Panc1 (cell line): ENCODE results near the gene PRKG1. TPM values are rescaled to one million over a fixed set of nuclear protein-coding genes. Genes with fewer than 3 reads are reported as not detected.

Experiments used
- ATAC-seq: fragments of 200-7000 bp; cut with Tn5 transposase; 2 replicates; pipeline ENCODE4 v1.9.1; 2020; ENCODE audit warnings: mild to moderate bottlenecking, moderate library complexity
- BruUV-seq: library from RNA; stranded (reverse); fragments of 400-500 nt; replicated peaks from 2 replicates; lab custom pipeline; 2021; lab: Mats Ljungman, UMichigan
- CTCF ChIA-PET: fragments of 300-600 bp; sonication (Branson Sonifier 250); formaldehyde crosslinking; loops from one replicate; lab custom pipeline; 2022; ENCODE audit warnings: antibody characterized with exemption; lab: Charles Lee
- POLR2A ChIA-PET: fragments of 300-600 bp; sonication (Branson Sonifier 250); formaldehyde crosslinking; loops from one replicate; lab custom pipeline; 2022; ENCODE audit warnings: antibody characterized with exemption; lab: Charles Lee
- DNase-seq: peaks from one replicate; pipeline ENCODE4 v3.0.0-alpha.2; 2010; ENCODE audit warnings: low read depth, low spot score
- H3K27ac ChIP-seq: 2 replicates; pipeline ENCODE4 v1.5.1; 2011; ENCODE audit warnings: mild to moderate bottlenecking, low read length, inconsistent platforms
- H3K27me3 ChIP-seq: fragments of 200-500 bp; sonication (Bioruptor generic); 2 replicates; pipeline ENCODE4 v1.6.0; 2014; ENCODE audit warnings: low read length, inconsistent platforms; ENCODE audit not compliant: control insufficient read depth, insufficient read depth
- H3K36me3 ChIP-seq: fragments of 200-500 bp; sonication (Bioruptor generic); 2 replicates; pipeline ENCODE4 v1.5.1; 2014; ENCODE audit warnings: inconsistent platforms, mild to moderate bottlenecking, low read length, moderate library complexity; ENCODE audit not compliant: control insufficient read depth, insufficient read depth
- H3K4me1 ChIP-seq: 2 replicates; pipeline ENCODE4 v1.5.1; 2011; ENCODE audit warnings: inconsistent platforms, mild to moderate bottlenecking, low read length, moderate library complexity; ENCODE audit not compliant: control insufficient read depth, insufficient read depth
- H3K4me3 ChIP-seq, 2 experiments: 2 replicates each; pipeline ENCODE4 v1.5.1; 2011 to 2012; ENCODE audit warnings: low read depth in 2 of 2, low read length in 2 of 2, mild to moderate bottlenecking in 2 of 2, inconsistent platforms in 1 of 2, moderate library complexity in 1 of 2
- H3K9me3 ChIP-seq: fragments of 200-500 bp; sonication (Bioruptor generic); 2 replicates; pipeline ENCODE4 v1.5.1; 2014; ENCODE audit warnings: low read depth, mild to moderate bottlenecking, inconsistent platforms, low read length, moderate library complexity; ENCODE audit not compliant: control insufficient read depth, insufficient read depth
- POLR2AphosphoS5 ChIP-seq: IDR thresholded peaks from 2 replicates; pipeline ENCODE4 v1.6.1; 2012; ENCODE audit warnings: mild to moderate bottlenecking, low read depth, low read length, moderate library complexity
- SIN3A ChIP-seq: IDR thresholded peaks from 2 replicates; pipeline ENCODE4 v1.6.1; 2012; ENCODE audit warnings: low read depth, mild to moderate bottlenecking, low read length, moderate library complexity, borderline replicate concordance; ENCODE audit not compliant: insufficient read depth
- TCF7L2 ChIP-seq: IDR thresholded peaks from 2 replicates; pipeline ENCODE4 v1.6.1; 2011; ENCODE audit warnings: mild to moderate bottlenecking, low read depth, low read length, inconsistent platforms
- in situ Hi-C: cut with HindIII; loops from 2 replicates; pipeline ENCODE4 v1.10.0; 2016; ENCODE audit warnings: low sequenced_read_pairs, low pct_unique_long_range_greater_than_20kb
- intact Hi-C: fragments of 100-400 bp; cut with micrococcal nuclease; formaldehyde crosslinking; loops from one replicate; pipeline ENCODE4 v1.10.0; 2022; ENCODE audit not compliant: unreplicated experiment
- total RNA-seq: library from RNA; stranded (reverse); gene quantifications from one replicate; pipeline ENCODE4 v1.2.1, GENCODE V29; 2021; ENCODE audit not compliant: unreplicated experiment
- TF ChIP-seq, protein P1 (sequence below), 2 experiments: IDR thresholded peaks; 2 replicates each; pipeline ENCODE4 v1.6.1; 2011 to 2012; ENCODE audit warnings: low read depth in 2 of 2, control low read depth in 1 of 2, low read length in 1 of 2, mild to moderate bottlenecking in 1 of 2, moderate library complexity in 1 of 2; ENCODE audit not compliant: insufficient read depth in 1 of 2
- TF ChIP-seq, protein P2 (sequence below): fragments of 450-650 bp; IDR thresholded peaks from 2 replicates; pipeline ENCODE4 v1.5.1; 2017; ENCODE audit warnings: mild to moderate bottlenecking

Gene PRKG1
- total RNA-seq, 1 experiment from 2014 or later = 0.92 TPM

DNA sequence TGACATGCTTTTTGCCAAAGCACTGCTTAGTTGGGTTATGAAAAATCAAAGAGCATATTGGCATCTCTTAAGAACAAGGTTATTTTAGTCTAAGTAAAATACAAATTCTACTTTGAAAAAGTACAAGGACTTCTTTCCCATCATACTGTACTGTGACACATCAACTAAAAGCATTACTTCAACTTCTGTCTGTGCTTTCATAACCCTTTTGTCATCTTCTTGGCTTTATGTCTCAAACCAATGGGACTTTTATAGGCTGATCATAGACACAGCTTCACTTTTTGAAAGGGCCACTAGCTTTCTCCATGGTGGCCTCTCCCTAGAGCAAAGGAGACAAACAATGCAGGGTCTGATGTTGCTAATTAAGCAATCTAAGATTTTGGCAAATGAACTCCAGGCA is 814.0 kb downstream of the PRKG1 start:
- TF ChIP-seq TCF7L2 = no peak
- TF ChIP-seq, protein P1, sequence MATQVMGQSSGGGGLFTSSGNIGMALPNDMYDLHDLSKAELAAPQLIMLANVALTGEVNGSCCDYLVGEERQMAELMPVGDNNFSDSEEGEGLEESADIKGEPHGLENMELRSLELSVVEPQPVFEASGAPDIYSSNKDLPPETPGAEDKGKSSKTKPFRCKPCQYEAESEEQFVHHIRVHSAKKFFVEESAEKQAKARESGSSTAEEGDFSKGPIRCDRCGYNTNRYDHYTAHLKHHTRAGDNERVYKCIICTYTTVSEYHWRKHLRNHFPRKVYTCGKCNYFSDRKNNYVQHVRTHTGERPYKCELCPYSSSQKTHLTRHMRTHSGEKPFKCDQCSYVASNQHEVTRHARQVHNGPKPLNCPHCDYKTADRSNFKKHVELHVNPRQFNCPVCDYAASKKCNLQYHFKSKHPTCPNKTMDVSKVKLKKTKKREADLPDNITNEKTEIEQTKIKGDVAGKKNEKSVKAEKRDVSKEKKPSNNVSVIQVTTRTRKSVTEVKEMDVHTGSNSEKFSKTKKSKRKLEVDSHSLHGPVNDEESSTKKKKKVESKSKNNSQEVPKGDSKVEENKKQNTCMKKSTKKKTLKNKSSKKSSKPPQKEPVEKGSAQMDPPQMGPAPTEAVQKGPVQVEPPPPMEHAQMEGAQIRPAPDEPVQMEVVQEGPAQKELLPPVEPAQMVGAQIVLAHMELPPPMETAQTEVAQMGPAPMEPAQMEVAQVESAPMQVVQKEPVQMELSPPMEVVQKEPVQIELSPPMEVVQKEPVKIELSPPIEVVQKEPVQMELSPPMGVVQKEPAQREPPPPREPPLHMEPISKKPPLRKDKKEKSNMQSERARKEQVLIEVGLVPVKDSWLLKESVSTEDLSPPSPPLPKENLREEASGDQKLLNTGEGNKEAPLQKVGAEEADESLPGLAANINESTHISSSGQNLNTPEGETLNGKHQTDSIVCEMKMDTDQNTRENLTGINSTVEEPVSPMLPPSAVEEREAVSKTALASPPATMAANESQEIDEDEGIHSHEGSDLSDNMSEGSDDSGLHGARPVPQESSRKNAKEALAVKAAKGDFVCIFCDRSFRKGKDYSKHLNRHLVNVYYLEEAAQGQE (IDR thresholded peaks at IDR 0.05; ENCODE audit: insufficient read depth in 1 of 2, low read depth in 2 of 2, low read length in 1 of 2) = no peak
- TF ChIP-seq SIN3A = no peak
- TF ChIP-seq, protein P2, sequence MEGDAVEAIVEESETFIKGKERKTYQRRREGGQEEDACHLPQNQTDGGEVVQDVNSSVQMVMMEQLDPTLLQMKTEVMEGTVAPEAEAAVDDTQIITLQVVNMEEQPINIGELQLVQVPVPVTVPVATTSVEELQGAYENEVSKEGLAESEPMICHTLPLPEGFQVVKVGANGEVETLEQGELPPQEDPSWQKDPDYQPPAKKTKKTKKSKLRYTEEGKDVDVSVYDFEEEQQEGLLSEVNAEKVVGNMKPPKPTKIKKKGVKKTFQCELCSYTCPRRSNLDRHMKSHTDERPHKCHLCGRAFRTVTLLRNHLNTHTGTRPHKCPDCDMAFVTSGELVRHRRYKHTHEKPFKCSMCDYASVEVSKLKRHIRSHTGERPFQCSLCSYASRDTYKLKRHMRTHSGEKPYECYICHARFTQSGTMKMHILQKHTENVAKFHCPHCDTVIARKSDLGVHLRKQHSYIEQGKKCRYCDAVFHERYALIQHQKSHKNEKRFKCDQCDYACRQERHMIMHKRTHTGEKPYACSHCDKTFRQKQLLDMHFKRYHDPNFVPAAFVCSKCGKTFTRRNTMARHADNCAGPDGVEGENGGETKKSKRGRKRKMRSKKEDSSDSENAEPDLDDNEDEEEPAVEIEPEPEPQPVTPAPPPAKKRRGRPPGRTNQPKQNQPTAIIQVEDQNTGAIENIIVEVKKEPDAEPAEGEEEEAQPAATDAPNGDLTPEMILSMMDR = no peak
- no peak for TF ChIP-seq POLR2AphosphoS5
- CTCF ChIA-PET = no interaction called here
- Histone ChIP-seq H3K9me3 (no peaks in the 10 kb centered on the region), H3K27me3 (no peaks in the 10 kb centered on the region), H3K36me3 (no peaks in the 10 kb centered on the region), H3K4me1 (no peaks in the 10 kb centered on the region), H3K27ac (no peak overlapping the region), H3K4me3 (no peak overlapping the region)
- POLR2A ChIA-PET = no interaction called here
- in situ Hi-C loops (no loop called here), intact Hi-C loops (no loop called here)
- ATAC-seq (no peak), DNase-seq (no peak)
- no TSS peak for BruUV-seq

DNA sequence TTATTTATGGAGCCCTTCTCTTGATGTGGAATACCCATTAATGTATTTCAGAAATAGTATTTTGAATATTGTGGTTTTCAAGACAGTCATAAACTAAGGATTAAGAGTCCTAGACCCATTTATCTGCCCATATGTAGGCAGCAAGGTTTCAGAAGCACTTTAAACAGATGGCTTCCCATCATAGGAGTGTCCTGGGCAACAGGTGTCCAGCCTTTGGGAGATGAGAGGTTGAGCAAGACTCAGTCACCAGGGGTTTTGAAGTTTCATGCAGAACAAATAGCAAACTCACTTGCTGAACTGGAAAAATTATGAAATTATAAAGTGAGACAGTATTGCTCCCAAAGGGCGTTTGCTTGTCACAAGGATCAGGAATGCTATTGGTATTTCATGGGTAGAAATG is 818.0 kb downstream of the PRKG1 start:
- intact Hi-C loops = no loop called here

More for the DNA sequence above, 818.0 kb downstream of the PRKG1 start:
- Histone ChIP-seq H3K4me1 (no peaks in the 10 kb centered on the region), H3K27me3 (no peaks in the 10 kb centered on the region), H3K4me3 (no peak overlapping the region), H3K36me3 (no peaks in the 10 kb centered on the region), H3K27ac (no peak overlapping the region), H3K9me3 (no peaks in the 10 kb centered on the region)
- no TSS peak for BruUV-seq
- CTCF ChIA-PET = no interaction called here
- POLR2A ChIA-PET = no interaction called here
- TF ChIP-seq TCF7L2 (no peak), SIN3A (no peak), POLR2AphosphoS5 (no peak)
- TF ChIP-seq, protein P1 (IDR thresholded peaks at IDR 0.05; ENCODE audit: insufficient read depth in 1 of 2, low read depth in 2 of 2, low read length in 1 of 2) = no peak
- TF ChIP-seq, protein P2 = no peak
- in situ Hi-C loops = no loop called here
- no peak for ATAC-seq
- DNase-seq = no peak
